Measurements from ENCODE around the gene GNLY.

GNLY gene

DNA sequence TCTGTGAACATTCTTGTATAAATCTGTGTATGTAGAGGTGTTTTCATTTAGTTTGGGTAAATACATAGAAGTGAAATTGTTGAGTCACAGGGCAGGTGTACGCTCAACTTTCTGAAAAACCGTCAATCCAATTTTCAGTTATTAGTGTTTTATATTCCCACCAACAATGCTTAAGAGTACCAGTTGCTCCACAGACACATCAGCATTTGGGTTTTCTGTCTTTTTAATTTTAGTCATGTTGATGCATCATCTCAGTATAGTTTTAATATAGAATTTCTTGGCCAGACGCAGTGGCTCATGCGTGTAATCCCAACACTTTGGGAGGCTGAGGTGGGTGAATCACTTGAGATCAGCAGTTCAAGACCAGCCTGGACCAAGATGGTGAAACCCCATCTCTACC is 3.2 kb upstream of the GNLY start:
- no peak for DNase-seq

DNA sequence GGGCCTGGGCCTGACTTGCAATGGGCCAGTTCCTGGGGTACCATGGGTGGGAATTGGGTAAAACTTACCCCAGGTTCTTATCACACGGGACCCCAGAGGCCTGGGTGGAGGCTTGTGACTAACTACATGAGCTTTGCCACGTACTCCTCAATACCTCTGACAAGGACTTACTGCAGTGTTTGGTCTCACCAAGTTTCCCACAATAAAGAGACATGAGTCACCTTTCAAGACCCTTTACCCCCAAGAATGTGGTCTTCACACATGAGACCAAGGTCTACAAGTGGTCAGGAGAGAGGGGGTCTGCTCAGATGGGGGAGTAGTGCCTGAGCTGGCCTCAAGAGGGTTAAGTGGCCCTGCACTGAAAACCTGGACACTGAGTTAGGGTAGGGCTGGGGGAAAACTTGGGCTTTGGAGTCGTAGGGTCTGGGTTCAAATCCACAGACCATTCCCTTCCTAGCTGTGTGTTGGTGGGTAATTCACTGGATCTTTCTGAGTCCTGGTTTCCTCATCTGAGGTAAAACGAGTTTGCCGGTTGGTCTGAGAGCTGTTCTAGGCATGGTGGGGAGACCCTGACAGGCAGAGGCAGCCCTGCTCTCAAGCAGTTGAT is 2.0 kb upstream of the GNLY start:
- DNase-seq: no peak

DNA sequence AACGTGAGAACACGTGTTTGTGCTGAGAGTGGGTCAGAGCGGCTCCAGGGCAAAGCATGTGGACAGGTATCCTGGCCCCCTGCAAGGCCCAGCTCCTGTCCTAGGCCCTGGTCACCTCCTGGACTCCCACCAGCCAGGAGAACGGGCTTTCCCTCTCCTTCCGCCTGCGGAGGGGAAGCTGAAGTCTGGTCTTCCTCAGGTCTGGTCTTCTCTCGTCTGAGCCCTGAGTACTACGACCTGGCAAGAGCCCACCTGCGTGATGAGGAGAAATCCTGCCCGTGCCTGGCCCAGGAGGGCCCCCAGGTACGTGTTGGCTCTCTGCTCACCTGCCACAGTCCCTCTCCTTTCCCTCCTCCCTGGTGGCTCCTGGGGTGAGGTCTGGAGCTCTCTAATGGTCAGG is 963 bp downstream of the GNLY start:
- DNase-seq: no peak

DNA sequence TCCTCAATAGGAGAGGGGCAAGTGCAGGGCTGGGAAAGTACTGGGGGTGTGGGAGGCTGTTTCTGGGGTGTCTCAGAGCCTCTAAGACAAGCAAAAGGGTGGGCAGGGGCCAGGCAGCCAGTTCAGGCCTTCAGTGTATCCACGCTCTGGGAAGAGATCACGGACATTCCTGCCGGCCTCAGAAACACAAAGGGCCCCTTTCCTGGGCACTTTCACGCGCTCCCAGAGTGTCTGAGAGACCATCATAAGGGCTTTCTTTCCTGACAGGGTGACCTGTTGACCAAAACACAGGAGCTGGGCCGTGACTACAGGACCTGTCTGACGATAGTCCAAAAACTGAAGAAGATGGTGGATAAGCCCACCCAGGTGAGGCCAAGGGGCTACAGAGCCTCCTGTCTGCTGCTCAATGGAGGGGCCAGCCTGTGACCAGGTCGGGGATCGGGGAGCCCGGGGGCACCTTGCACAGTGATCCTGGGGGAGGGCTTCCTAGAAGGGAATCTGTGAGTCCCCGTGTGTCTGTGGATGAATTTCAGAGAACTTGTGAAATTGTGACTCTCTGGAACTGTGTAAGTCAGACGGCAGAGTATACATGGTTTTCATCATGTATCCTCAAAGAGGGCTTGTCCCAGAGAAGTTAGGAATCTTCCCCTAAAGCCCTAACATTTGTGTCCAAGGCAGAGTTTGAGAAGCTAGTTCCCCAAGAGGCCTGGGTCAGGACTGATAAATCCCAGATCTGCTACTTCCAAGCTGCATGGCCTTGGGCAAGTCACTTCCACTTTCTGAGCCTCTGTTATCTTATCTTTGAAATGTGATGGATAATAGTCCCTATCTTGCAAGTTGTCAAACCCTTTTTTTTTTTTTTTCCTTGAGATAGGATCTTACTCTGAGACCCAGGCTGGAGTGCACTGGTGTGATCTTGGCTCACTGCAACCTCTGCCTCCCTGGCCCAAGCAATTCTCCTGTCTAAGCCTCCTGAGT is 1.8 kb downstream of the GNLY start:
- DNase-seq: no peak

DNA sequence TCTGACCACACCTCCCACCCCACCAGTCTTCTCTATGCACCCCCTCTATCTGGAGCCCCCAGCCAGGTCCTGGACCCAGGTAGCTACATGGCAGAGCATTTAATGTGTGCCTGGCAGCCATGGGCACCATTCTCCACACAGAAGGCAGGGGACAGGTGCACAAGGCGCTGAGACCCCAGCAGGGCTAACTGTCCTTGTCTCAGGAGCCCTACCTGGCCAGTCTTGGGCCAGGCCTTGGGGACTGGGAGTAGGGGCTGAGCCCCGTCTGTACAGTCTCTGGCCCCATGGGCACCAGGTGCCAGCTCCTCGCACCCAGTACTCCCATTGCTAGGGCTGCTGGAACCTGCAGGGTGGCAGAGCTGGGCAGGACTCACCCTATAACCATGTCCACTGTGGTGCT is 2.9 kb downstream of the GNLY start:
- no peak for DNase-seq

DNA sequence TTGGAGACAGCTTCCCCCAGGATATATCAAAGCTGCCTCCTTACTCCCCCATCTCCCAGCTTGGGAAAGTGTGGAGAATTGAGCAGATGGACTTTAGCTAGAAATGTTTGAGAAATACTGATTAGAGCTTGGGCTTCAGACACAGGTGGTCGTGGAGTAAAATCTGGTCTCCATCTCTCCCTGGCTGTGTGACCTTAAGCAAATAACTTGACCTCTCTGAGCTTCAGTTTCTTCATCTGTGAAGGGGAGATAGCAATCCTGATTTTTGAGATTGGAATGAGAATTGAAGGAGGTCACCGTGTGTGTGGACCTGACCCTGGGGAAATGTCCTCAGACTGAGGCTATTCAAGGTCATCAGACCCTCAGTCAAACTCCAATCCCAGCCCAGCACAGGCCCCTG is 3.6 kb downstream of the GNLY start:
- no peak for DNase-seq

DNA sequence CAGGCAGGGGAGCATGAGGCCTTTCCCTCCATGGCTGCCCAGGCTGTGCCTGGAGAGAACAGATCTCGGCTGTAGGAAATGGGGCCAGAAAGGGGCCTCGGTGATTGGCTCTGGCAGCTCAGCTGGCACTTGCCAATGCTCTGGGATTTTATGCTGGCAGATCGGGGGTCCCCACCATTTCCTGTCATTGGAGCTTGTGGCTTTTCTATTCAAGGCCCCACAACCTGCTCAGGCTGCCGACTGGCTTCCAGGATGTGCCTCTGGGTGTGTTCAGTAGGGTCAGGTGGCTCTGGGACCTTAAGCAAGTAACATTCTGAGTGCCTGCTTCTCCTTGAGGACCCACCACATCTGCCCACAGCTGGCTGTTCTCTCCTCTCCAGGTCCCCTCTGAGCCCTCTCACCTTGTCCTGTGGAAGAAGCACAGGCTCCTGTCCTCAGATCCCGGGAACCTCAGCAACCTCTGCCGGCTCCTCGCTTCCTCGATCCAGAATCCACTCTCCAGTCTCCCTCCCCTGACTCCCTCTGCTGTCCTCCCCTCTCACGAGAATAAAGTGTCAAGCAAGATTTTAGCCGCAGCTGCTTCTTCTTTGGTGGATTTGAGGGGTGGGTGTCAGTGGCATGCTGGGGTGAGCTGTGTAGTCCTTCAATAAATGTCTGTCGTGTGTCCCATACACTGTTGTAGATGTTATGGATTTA is 4.2 kb downstream of the GNLY start:
- no peak for DNase-seq

DNA sequence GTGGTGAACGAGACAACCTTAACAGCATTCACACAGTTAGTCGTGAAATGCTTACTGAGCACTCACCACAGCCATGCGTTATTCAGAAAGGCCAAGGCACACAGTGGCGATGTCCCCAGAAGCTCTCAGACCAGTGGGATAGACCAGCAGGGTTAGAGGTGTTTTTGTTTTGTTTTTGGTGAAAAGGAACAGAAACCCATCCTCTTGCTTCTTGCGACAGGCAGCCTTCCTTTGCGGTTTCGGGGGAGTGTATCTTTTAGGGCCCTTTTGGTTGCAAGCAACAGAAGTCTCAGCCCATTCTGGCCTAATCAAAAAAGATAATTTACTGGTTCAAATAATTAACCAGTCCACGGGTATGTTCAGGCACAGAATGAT is 4.7 kb downstream of the GNLY start:
- no peak for DNase-seq

DNA sequence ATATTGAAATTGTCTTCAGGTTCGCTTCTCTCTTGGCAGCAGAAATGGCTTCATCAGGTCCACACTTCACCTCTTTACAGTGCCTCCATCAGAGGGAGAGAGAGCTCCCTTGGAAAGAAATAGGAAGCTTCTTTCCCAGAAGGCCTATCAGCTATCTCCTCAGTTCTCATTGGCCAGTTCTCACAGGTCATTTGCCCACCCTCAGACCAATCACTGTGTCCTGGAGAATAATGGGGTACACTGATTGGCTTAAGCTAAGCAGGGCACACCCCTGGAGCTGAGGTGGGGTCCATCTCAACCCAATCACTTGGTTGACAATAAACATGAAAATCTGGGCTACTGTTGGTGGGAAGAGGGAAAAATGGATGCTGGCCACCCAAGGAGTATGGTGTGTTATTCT is 5.2 kb downstream of the GNLY start:
- no peak for DNase-seq

DNA sequence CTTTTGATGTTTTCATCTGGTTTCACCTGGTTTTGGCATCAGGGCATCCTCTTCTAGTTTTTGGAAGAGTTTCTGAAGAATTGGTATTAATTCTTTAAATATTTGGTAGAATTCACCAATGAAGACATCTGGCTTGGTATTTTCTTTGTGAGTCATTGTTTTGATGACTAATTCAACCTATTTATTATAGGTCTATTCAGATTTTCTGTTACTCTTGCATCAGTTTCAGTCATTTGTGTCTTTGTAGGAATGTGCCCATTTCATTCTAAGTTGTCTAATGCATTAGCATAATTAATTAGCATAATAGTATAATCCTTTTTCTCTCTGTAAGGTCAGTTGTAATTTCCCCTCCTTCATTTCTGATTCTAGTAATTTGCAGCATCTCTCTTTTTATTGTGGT is 8.0 kb downstream of the GNLY start:
- no peak for DNase-seq

DNA sequence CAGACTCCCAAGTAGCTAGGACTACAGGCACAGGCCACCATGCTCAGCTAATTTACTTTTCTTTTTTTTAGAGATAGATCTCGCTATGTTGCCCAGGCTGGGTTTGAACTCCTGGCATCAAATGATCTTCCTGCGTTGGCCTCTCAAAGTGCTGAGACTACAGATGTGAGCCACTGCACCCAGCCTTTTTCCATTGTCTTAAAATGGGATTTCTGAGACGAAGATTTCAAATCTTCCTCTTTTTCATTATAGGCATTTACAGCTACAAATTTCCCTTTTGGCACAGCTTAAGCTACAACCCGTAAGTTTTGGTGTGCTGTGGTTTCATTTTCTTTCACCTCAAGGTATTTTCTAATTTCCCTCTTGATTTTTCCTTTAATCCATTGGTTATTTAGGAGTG is 8.6 kb downstream of the GNLY start:
- no peak for DNase-seq

DNA sequence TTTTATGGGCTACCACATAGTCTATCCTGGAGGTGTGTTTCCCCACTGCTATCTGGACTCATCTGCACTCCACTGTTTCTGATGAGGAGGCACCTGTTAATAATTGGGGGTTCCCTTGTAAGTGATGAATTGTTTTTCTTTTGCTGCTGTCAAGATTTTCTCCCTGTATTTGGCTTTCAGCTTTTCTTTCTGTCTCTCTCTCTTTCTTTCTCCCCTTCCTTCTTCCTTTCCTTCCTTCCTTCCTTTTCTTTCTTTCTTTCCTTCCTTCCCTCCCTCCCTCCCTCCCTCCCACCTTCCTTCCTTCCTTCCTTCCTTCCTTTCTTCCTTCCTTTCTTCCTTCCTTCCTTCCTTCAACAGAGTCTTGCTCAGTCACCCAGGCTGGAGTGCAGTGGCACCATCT is 9.2 kb downstream of the GNLY start:
- no peak for DNase-seq

DNA sequence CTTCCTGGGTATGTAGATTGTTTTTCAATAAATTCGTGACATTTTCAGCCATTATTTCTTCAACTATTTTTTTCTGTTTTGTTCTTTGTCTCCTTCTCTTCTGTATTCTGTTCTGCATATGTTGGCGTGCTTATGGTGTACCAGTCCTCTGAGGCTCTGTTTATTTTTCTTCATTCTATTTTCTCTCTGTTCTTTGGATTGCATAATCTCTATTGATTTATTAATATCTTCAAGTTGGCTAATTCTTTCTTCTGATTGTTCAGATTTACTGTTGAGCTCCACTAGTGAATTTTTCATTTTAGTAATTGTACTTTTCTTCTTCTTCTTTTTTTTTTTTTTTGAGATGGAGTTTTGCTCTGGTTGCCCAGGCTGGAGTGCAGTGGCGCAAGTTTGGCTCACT is 9.9 kb downstream of the GNLY start:
- DNase-seq: no peak

DNA sequence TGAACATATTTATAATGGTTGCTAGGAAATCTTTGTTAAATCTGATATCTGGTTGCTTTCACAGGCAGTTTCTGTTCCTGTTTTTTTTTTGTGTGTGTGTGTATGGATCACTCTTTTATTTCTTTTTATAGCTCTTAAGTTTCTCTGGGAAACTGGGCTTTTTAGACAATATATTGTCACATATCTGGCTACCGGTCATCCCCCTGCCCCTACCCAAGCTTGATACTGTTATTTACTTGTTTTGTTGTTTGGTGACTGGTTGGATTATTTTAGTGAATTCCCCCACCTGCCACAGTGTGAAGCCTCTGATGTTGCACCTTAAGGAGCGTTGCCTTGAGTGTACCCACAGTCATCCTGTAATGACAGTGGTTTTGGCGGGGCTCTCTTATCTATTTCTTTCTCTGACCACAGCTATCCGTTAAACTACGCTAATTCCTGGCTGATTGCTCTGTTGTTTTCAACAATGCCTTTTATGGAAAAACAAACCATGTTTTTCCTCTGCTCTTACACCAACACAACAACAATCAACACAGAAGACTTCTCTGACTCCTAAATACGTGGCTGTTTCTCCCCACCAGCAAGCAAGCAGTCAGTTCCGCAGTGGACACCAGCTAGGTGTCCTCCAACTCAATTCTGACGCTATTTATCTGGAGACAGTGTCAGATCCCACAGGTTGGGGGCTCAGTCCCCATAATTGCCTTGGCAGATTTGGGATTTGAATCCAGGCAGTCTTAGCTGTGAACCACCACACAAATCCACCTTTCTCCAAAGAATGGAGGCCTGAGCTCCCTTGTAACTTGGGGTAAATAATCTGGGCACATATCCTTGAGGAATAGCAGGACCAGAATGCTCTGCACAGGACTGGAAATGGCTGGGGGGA is 10.9 kb downstream of the GNLY start:
- no peak for DNase-seq

DNA sequence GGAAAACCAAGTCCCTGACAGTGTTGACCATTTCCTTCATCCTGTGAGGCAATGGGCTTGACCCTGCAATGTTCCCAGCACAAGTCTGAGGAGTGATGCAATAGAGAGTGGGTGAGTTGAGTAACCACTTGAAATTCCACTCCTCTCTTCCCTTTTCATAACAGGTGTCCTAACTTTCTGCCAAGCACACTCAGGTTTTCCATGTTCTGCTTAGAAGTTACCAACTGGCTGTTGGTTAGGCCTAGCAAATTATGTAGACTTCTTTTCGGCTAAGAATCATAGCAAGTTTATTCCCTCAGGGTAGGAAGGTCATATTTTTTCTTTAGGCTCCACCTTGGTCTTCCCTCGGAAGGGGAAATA is 11.5 kb downstream of the GNLY start:
- DNase-seq: no peak

DNA sequence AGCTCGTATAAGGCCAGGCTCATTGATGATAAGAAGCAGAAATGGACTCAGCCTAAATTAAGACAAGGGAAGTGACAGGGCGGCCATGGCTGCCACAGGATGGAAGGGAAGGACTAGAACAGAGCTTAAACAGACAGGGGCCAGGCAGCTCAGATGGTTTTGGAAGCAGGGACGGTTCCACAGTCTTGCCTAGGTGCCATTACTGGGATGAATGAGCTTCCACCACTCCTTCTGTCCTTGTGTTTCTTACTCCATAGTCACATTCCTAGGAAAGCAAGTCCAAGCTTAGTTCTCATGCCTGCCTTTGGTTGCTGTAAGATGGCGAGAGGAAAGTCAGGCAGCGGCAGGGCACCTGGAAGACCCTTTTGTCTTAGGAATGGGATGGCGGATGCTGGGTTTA is 11.9 kb downstream of the GNLY start:
- DNase-seq: no peak

DNA sequence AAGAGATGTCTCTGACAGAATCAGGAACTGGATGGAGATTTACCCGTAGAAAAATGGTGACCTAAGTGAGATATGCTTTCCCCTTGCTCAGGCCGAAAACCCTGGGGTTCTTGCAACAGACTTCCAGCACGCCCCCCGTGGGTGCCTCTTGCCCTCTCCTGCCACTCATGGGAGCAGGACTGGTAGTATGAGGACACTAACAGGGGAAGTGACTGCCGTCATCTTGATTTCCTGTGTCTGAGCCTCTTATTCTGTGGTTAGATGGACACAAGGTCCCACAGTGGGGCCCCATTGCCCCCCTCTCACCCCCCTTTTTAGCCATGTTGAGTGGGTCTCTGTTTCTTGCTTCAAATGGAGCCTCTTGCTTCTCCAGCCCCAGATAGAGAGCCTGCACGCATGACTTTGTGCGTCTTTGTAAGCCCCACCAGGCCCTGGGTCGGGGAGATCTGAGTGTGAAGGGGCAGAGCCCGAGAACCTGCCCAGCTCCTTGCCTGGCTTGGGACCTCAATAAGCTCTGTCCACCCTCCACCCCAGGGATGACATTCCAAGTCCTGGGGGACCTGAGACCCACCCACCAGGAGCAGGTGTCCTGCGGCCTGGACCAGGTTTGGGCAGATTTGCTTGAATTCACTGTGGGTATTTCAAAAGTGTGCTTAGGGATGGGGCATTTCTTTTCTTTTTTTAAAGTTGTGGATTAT is 12.6 kb downstream of the GNLY start:
- no peak for DNase-seq

DNA sequence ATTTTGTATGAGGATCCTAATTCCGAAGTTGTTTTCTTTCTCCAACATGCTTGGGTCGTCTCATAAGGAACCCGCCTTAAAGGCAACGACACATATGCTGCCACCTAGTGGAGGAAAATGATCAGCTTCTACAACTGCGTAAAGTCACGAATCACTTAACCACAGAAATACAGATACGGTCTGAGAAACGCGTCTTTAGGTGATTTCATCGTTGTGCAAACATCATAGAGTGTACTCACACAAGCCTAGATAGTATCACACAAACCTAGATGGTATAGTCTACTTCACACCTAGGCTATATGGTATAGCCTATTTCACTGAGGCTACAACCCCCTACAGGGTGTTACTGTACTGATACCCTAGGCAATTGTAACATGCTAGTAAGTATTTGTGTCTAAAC is 13.1 kb downstream of the GNLY start:
- peak; percentile 43 to 69 for DNase-seq

DNA sequence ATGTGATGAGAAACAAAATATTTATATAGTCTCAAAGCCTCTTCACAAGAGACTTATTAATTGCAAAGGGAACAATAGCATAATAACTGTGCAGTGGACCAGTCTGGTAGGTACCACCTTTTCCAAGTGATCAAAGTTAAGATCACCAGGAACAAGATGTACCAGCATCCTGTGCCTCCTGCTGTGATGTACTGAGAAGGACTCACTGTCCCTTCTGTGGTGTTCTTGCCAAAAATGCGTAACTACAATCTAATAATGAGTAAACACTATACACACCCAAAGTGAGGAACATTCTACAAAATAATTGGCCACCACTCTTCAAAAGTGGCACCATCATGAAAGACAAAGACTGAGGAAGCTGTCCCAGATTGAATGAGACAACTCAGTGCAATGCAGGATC is 14.5 kb downstream of the GNLY start:
- DNase-seq: no peak

DNA sequence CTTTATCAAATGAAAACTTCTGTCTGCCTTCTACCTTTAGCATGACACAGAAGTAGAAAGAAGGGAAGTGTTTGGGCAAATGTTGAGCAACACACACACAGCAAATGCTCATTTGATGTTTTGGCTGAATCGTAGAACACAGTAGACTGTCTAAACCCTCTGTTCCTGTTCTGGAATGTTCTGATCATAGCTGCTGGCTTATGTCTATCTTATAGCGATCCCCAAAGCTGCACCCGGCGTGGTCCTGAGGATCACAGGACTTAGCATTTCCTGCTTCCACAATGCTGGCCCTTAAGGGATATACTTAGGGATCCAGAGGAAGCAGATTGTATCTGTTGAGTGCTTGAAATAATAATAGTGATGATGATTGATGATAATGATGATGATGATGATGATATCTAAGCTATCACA is 15.2 kb downstream of the GNLY start:
- DNase-seq: no peak

DNA sequence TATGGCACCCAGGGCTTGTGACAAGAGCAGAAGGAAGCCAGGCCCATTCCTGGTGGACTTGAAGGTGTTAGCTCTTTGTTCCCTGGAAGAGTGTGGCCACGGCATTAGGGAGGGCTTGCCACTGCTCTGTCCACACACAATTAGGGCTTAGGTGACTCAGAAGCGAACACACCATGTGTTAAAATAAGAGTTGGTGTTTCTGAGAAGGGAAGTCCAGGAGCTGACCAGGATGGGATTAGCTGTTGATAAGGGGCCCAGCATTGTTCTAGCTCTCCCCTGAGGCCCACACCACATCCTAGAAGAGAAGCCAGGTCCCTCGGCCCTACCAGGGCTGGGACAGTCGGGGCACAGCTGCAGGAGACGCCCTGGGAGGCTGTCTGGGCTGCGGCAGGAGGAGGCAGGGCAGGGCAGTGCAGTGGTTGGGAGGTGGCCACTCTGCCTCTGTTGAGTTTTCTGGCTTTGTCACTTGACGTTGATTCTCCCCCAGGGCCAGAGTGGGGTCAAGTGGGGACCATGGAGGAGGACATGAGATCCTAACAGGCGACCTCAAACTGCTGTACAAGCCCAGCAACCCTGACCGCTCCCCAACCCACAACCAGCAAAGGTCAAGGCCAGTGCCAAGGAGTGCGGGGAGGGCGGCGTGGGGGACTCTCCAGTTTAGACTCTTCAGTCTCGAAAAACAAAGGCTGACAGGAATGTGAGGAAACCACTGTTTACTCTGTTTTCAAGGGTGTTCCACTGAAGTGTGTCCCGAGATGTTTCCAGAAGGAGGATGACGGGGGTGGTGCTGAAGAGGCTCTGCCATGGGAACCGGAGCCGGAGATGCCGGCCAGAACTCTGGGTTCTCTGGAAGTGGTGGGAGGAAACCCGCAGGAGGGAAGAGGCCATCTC is 16.8 kb downstream of the GNLY start:
- no peak for DNase-seq

Measured in NCI-H524 (cell line).